Colonic mucosa (tissue), 4 donors: ENCODE data around the gene LRMDA. TPM values are rescaled to one million over a fixed set of nuclear protein-coding genes. Genes with fewer than 3 reads are reported as not detected.

ENCODE experiments used
- DNase-seq: peaks from one replicate; pipeline ENCODE4 v3.0.0-alpha.2; 2020
- H3K27ac ChIP-seq: fragments of 200-600 bp; one replicate; pipeline ENCODE4 v1.8.0; 2021
- H3K27me3 ChIP-seq: fragments of 200-600 bp; one replicate; pipeline ENCODE4 v1.8.0; 2021
- H3K36me3 ChIP-seq: fragments of 200-600 bp; one replicate; pipeline ENCODE4 v1.8.0; 2021
- H3K4me1 ChIP-seq: fragments of 200-600 bp; one replicate; pipeline ENCODE4 v1.8.0; 2021; ENCODE audit warnings: mild to moderate bottlenecking
- H3K4me3 ChIP-seq: fragments of 200-600 bp; one replicate; pipeline ENCODE4 v1.8.0; 2021
- H3K9ac ChIP-seq, 2 donors: one replicate each; pipeline ENCODE4 v1.7.0; 2013; ENCODE audit warnings: control low read depth in 2 of 2, low read depth in 2 of 2, low read length in 2 of 2
- H3K9me3 ChIP-seq: fragments of 200-600 bp; one replicate; pipeline ENCODE4 v1.8.0; 2021
- intact Hi-C: fragments of 100-400 bp; cut with DNase I; formaldehyde crosslinking; loops from one replicate; pipeline ENCODE4 v1.14.1; 2022
- total RNA-seq, 2 donors: library from RNA; stranded (reverse); fragmentation: NEBNext Ultra II Directional in 1 of 2; extraction: Animal tissue kit (Norgen Biotek cat#: 25700) in 1 of 2; gene quantifications; one replicate each; pipeline ENCODE4 v1.2.1, GENCODE V29; 2021
- TF ChIP-seq, protein P1 (sequence below): fragments of 200-600 bp; IDR thresholded peaks from one replicate; pipeline ENCODE4 v1.8.0; 2022; ENCODE audit warnings: antibody characterized with exemption, mild to moderate bottlenecking
- donor health status: healthy.
- donor health status: DM: no; HTN: no; CAD: no.
- donor health status: DM: no; HTN: no; CAD: no.

The LRMDA gene
- total RNA-seq, 2 donors from 2014 or later, result 2.5 to 5.2 TPM

- TF ChIP-seq, protein P1, sequence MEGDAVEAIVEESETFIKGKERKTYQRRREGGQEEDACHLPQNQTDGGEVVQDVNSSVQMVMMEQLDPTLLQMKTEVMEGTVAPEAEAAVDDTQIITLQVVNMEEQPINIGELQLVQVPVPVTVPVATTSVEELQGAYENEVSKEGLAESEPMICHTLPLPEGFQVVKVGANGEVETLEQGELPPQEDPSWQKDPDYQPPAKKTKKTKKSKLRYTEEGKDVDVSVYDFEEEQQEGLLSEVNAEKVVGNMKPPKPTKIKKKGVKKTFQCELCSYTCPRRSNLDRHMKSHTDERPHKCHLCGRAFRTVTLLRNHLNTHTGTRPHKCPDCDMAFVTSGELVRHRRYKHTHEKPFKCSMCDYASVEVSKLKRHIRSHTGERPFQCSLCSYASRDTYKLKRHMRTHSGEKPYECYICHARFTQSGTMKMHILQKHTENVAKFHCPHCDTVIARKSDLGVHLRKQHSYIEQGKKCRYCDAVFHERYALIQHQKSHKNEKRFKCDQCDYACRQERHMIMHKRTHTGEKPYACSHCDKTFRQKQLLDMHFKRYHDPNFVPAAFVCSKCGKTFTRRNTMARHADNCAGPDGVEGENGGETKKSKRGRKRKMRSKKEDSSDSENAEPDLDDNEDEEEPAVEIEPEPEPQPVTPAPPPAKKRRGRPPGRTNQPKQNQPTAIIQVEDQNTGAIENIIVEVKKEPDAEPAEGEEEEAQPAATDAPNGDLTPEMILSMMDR, result no peak
- intact Hi-C loops, result loop anchor here (5.0 kb wide), 1 partner anchor 686 kb away; the partner anchor contains the start of gene ZNF503
These were observed 656.6 kb downstream of the LRMDA start for GRCh38 chr10:76088008-76088407.

GRCh38 chr10:76088980-76089379, 657.6 kb downstream of the LRMDA start:
- H3K4me1 ChIP-seq, result peaks cover 7% of the 10 kb centered on the region
- no peak overlapping the region for H3K9ac ChIP-seq
- TF ChIP-seq, protein P1, result no peak
- H3K36me3 ChIP-seq, result no peaks in the 10 kb centered on the region
- no peaks in the 10 kb centered on the region for H3K9me3 ChIP-seq
- no peaks in the 10 kb centered on the region for H3K27me3 ChIP-seq
- no peak for DNase-seq
- H3K27ac ChIP-seq, result no peak overlapping the region
- intact Hi-C loops, result loop anchor here (5.0 kb wide), 1 partner anchor 687 kb away; the partner anchor contains the start of gene ZNF503
- H3K4me3 ChIP-seq, result no peak overlapping the region

More at GRCh38 chr10:76088008-76088407, 656.6 kb downstream of the LRMDA start:
- Histone ChIP-seq H3K9me3 (no peaks in the 10 kb centered on the region), H3K27me3 (no peaks in the 10 kb centered on the region), H3K27ac (no peak overlapping the region), H3K36me3 (no peaks in the 10 kb centered on the region), H3K4me3 (no peak overlapping the region), H3K4me1 (peaks cover 7% of the 10 kb centered on the region), H3K9ac (no peak overlapping the region)
- DNase-seq, result no peak

GRCh38 chr10:76089556-76090180, 658.2 kb downstream of the LRMDA start:
- peaks cover 7% of the 10 kb centered on the region for H3K4me1 ChIP-seq
- no peak overlapping the region for H3K9ac ChIP-seq
- no peaks in the 10 kb centered on the region for H3K9me3 ChIP-seq
- TF ChIP-seq, protein P1, result no peak
- no peak overlapping the region for H3K4me3 ChIP-seq
- no peak overlapping the region for H3K27ac ChIP-seq
- no peaks in the 10 kb centered on the region for H3K36me3 ChIP-seq
- intact Hi-C loops, result loop anchor here (5.0 kb wide), 1 partner anchor 687 kb away; the partner anchor contains the start of gene ZNF503
- DNase-seq, result no peak
- H3K27me3 ChIP-seq, result no peaks in the 10 kb centered on the region

GRCh38 chr10:76091926-76092325, 660.5 kb downstream of the LRMDA start:
- Histone ChIP-seq H3K9me3 (no peaks in the 10 kb centered on the region), H3K4me1 (peaks cover 7% of the 10 kb centered on the region), H3K27me3 (no peaks in the 10 kb centered on the region), H3K27ac (no peak overlapping the region), H3K9ac (no peak overlapping the region), H3K4me3 (no peak overlapping the region), H3K36me3 (no peaks in the 10 kb centered on the region)
- no peak for DNase-seq
- intact Hi-C loops, result no loop called here
- TF ChIP-seq, protein P1, result no peak

GRCh38 chr10:76106611-76107010, 675.2 kb downstream of the LRMDA start:
- no peaks in the 10 kb centered on the region for H3K9me3 ChIP-seq
- no peak for DNase-seq
- no peaks in the 10 kb centered on the region for H3K36me3 ChIP-seq
- H3K27me3 ChIP-seq, result no peaks in the 10 kb centered on the region
- H3K9ac ChIP-seq, result no peak overlapping the region
- no peak overlapping the region for H3K4me3 ChIP-seq
- no peaks in the 10 kb centered on the region for H3K4me1 ChIP-seq
- no peak overlapping the region for H3K27ac ChIP-seq
- TF ChIP-seq, protein P1, result no peak
- intact Hi-C loops, result no loop called here
